Keratinocyte (primary cell): ENCODE results near the gene IL1RAPL1. TPM values are rescaled to one million over a fixed set of nuclear protein-coding genes. Genes with fewer than 3 reads are reported as not detected.

Experiments
- DNase-seq: peaks from one replicate; pipeline ENCODE4 v3.0.0-alpha.2; 2011; ENCODE audit warnings: low read depth, missing footprints, low spot score
- FAIRE-seq: peaks from 2 replicates; lab custom pipeline; 2011; peaks lifted over from hg19 to GRCh38; lab: Jason Lieb, UNC
- H2AFZ ChIP-seq: 2 replicates; pipeline ENCODE4 v1.6.0; 2012; ENCODE audit warnings: low read length, control low read depth, inconsistent platforms; ENCODE audit not compliant: control insufficient read depth
- H3K27ac ChIP-seq: 2 replicates; pipeline ENCODE4 v1.5.1; 2011; ENCODE audit warnings: low read length; ENCODE audit not compliant: control insufficient read depth, insufficient read depth
- H3K27me3 ChIP-seq: 3 replicates; pipeline ENCODE4 v1.6.0; 2011; ENCODE audit warnings: low read length; ENCODE audit not compliant: control insufficient read depth, insufficient read depth; ENCODE audit errors: extremely low read depth
- H3K36me3 ChIP-seq, 2 experiments: 2 replicates in 1 of 2; 3 replicates in 1 of 2; pipeline ENCODE4 v1.5.1; 2011; ENCODE audit warnings: low read length in 2 of 2, mild to moderate bottlenecking in 1 of 2; ENCODE audit not compliant: control insufficient read depth in 2 of 2, insufficient read depth in 2 of 2; ENCODE audit errors: extremely low read depth in 1 of 2
- H3K4me1 ChIP-seq: 3 replicates; pipeline ENCODE4 v1.5.1; 2011; ENCODE audit warnings: low read length; ENCODE audit not compliant: control insufficient read depth, insufficient read depth; ENCODE audit errors: extremely low read depth
- H3K4me2 ChIP-seq: 3 replicates; pipeline ENCODE4 v1.6.0; 2011; ENCODE audit warnings: low read depth, low read length; ENCODE audit not compliant: control insufficient read depth, insufficient read depth; ENCODE audit errors: extremely low read depth
- H3K4me3 ChIP-seq, 3 experiments: fragments of 200-600 bp in 1 of 3; sonication (generic) in 1 of 3; 2 replicates in 2 of 3; 3 replicates in 1 of 3; pipeline ENCODE4 v1.5.1; 2011 to 2016; ENCODE audit warnings: low read length in 3 of 3, mild to moderate bottlenecking in 3 of 3, control low read depth in 2 of 3, inconsistent platforms in 1 of 3, low read depth in 1 of 3, mixed read lengths in 1 of 3, mixed run types in 1 of 3, moderate library complexity in 1 of 3; ENCODE audit not compliant: control insufficient read depth in 2 of 3, insufficient read depth in 2 of 3; ENCODE audit errors: extremely low read depth in 1 of 3
- H3K79me2 ChIP-seq: 2 replicates; pipeline ENCODE4 v1.6.0; 2012; ENCODE audit warnings: low read length; ENCODE audit not compliant: control insufficient read depth, insufficient read depth
- H3K9ac ChIP-seq: 3 replicates; pipeline ENCODE4 v1.6.0; 2011; ENCODE audit warnings: low read length; ENCODE audit not compliant: control insufficient read depth, insufficient read depth; ENCODE audit errors: extremely low read depth
- H3K9me1 ChIP-seq: 3 replicates; pipeline ENCODE4 v1.6.0; 2011; ENCODE audit warnings: low read length; ENCODE audit not compliant: control insufficient read depth, insufficient read depth; ENCODE audit errors: extremely low read depth
- H3K9me3 ChIP-seq: 2 replicates; pipeline ENCODE4 v1.5.1; 2012; ENCODE audit warnings: low read depth, low read length; ENCODE audit not compliant: control insufficient read depth
- H4K20me1 ChIP-seq: 3 replicates; pipeline ENCODE4 v1.6.0; 2011; ENCODE audit warnings: low read length; ENCODE audit not compliant: control insufficient read depth, insufficient read depth; ENCODE audit errors: extremely low read depth
- CTCF ChIP-seq, 3 experiments: IDR thresholded peaks in 1 of 3; conservative IDR thresholded peaks in 1 of 3; optimal IDR thresholded peaks in 1 of 3; 2 replicates in 2 of 3; 3 replicates in 1 of 3; pipeline versions ENCODE3 to v1.5.1; 2011; ENCODE audit warnings: low read length in 3 of 3, mild to moderate bottlenecking in 3 of 3, moderate library complexity in 2 of 3, control low read depth in 1 of 3, inconsistent platforms in 1 of 3; ENCODE audit not compliant: insufficient read depth in 2 of 3; ENCODE audit errors: extremely low read depth in 1 of 3
- EZH2 ChIP-seq: IDR thresholded peaks from one replicate; pipeline ENCODE4 v1.6.1; 2012; ENCODE audit warnings: inconsistent platforms, mild to moderate bottlenecking, low read length, moderate library complexity
- dilution Hi-C: fragments of 300-500 bp; cut with MboI; formaldehyde crosslinking; loops from one replicate; pipeline ENCODE4 v1.7.0; 2020; ENCODE audit warnings: low sequenced_read_pairs; ENCODE audit not compliant: extremely low pct_ligation_motif_present
- polyA plus RNA-seq, 5 experiments: library from polyadenylated mRNA; depleted of rRNA in 3 of 5; stranded (reverse) in 3 of 5; stranded (forward) in 1 of 5; unstranded in 1 of 5; fragments of >200 nt; gene quantifications; 1 replicate in 1 of 5; 2 replicates in 3 of 5; 3 replicates in 1 of 5; pipeline versions ENCODE4 v1.2.1 to v1.2.3, GENCODE V29; 2011 to 2012; ENCODE audit warnings: missing spikeins in 2 of 5, low read depth in 1 of 5, low replicate concordance in 1 of 5

The IL1RAPL1 gene
- polyA plus RNA-seq, 1 donor (not counting 4 experiments of a cell fraction or from before 2014, with no cell fraction given) = 2.8 TPM

- no peak overlapping the region for H3K27ac ChIP-seq
- no peaks in the 10 kb centered on the region for H3K9me1 ChIP-seq
- H3K36me3 ChIP-seq = no peaks in the 10 kb centered on the region
- no peak overlapping the region for H3K4me3 ChIP-seq
- dilution Hi-C loops = no loop called here
- H3K4me1 ChIP-seq = no peaks in the 10 kb centered on the region
- no peaks in the 10 kb centered on the region for H3K79me2 ChIP-seq
- H3K9me3 ChIP-seq = no peaks in the 10 kb centered on the region
- no peak for DNase-seq
- no peak for FAIRE-seq
- no peak overlapping the region for H3K9ac ChIP-seq
- TF ChIP-seq CTCF (optimal IDR thresholded peaks at IDR 0.05 in 1 of 3, IDR thresholded peaks at IDR 0.05 in 1 of 3, conservative IDR thresholded peaks at IDR 0.05 in 1 of 3; ENCODE audit: extremely low read depth in 1 of 3, insufficient read depth in 2 of 3, low read length in 3 of 3) (no peak), EZH2 (no peak)
- H4K20me1 ChIP-seq = no peaks in the 10 kb centered on the region
- H2AFZ ChIP-seq = no peak overlapping the region
- H3K27me3 ChIP-seq = no peaks in the 10 kb centered on the region
- no peak overlapping the region for H3K4me2 ChIP-seq
These were observed 1200.4 kb downstream of the IL1RAPL1 start for GRCh38 chrX:29787656-29788055.

GRCh38 chrX:29788991-29789699, 1201.9 kb downstream of the IL1RAPL1 start:
- H3K27ac ChIP-seq = no peak overlapping the region
- no peak for FAIRE-seq
- H3K4me3 ChIP-seq = no peak overlapping the region
- no peak overlapping the region for H2AFZ ChIP-seq
- no peaks in the 10 kb centered on the region for H3K9me3 ChIP-seq
- no peaks in the 10 kb centered on the region for H3K27me3 ChIP-seq
- H3K36me3 ChIP-seq = no peaks in the 10 kb centered on the region
- H3K9ac ChIP-seq = no peak overlapping the region
- H3K79me2 ChIP-seq = no peaks in the 10 kb centered on the region
- dilution Hi-C loops = no loop called here
- H3K4me1 ChIP-seq = no peaks in the 10 kb centered on the region
- no peaks in the 10 kb centered on the region for H4K20me1 ChIP-seq
- DNase-seq = no peak
- TF ChIP-seq EZH2 (no peak), CTCF (optimal IDR thresholded peaks at IDR 0.05 in 1 of 3, IDR thresholded peaks at IDR 0.05 in 1 of 3, conservative IDR thresholded peaks at IDR 0.05 in 1 of 3; ENCODE audit: extremely low read depth in 1 of 3, insufficient read depth in 2 of 3, low read length in 3 of 3) (no peak)
- no peak overlapping the region for H3K4me2 ChIP-seq
- no peaks in the 10 kb centered on the region for H3K9me1 ChIP-seq
